ENCODE results near the gene RTBDN. TPM values are rescaled to one million over a fixed set of nuclear protein-coding genes. Genes with fewer than 3 reads are reported as not detected.
"Not testable (repeated sequence)": the region's sequence is repeated elsewhere in the genome, so short reads cannot be mapped to it uniquely, and the experiment has no call there.

Gene RTBDN
- total RNA-seq, 4 donors from 2014 or later = not detected

DNA sequence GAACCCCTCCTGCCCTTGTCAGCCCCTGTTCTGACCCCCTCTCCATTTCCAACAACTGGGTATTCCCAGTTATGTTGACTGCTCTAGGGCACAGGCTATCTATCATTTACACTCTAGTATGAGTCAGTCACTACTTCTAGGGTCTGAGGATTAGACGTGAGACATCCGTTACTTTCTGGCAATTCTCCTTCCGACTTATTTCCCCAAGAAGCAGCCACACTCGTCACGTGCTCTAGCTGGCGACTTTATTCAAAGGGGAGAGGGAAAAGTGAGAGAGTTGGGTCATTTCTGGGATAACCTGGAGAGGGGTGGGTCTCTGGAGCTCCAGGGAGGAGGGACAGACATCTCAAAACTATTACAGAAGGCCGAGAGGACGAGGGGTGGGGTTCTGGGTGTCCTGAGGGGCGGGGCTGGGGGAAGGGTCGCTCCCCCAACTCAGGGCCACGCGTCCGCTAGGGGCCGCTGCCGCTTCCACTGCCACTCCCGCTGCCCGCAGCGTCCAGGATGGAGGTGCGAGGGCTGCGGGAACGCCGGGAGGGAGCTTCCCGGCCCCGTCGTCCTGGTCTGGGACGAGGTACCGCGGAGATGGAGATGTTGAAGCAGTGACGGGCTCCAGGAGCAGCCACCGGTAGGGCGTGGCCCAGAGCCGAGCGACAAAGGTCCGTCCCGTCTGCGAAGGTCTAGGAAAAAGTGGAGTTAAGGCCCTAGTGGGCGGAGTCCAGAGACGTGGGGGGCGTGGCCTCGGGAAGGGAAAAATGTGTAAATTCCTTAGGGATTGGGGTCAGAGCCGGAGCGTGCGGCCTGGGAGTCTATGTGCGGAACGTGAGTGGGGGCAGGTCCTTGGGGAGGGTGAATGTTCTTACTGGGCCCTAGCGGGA, 8.9 kb downstream of the RTBDN start:
- Histone ChIP-seq H3K4me1 (peaks cover 5 to 20% (median 11%) of the 10 kb centered on the region in 3 donors), H3K9me3 (no peaks in the 10 kb centered on the region), H3K27ac (no peak overlapping the region), H3K36me3 (no peaks in the 10 kb centered on the region), H3K4me3 (peak overlapping the region in 1 of 4 donors; percentile 34), H3K27me3 (peaks cover 0 to 71% (median 8%) of the 10 kb centered on the region in 4 donors)
- TF ChIP-seq POLR2A (IDR thresholded peaks at IDR 0.05) = no peak
- TF ChIP-seq, protein P1, sequence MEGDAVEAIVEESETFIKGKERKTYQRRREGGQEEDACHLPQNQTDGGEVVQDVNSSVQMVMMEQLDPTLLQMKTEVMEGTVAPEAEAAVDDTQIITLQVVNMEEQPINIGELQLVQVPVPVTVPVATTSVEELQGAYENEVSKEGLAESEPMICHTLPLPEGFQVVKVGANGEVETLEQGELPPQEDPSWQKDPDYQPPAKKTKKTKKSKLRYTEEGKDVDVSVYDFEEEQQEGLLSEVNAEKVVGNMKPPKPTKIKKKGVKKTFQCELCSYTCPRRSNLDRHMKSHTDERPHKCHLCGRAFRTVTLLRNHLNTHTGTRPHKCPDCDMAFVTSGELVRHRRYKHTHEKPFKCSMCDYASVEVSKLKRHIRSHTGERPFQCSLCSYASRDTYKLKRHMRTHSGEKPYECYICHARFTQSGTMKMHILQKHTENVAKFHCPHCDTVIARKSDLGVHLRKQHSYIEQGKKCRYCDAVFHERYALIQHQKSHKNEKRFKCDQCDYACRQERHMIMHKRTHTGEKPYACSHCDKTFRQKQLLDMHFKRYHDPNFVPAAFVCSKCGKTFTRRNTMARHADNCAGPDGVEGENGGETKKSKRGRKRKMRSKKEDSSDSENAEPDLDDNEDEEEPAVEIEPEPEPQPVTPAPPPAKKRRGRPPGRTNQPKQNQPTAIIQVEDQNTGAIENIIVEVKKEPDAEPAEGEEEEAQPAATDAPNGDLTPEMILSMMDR (IDR thresholded peaks at IDR 0.05) = peak in 1 of 6 experiments; percentile 17
- intact Hi-C loops (cut with DNase I) = no loop called here
- 7 to 14% methylated on average over 29 to 32 of the region's 46 CpGs for WGBS, 2 donors
- no peak for DNase-seq

GRCh38 chr19:12821761-12822160, 12.6 kb downstream of the RTBDN start:
- peaks cover 0 to 33% (median 7%) of the 10 kb centered on the region in 4 donors for H3K27me3 ChIP-seq
- no peak overlapping the region for H3K27ac ChIP-seq
- TF ChIP-seq POLR2A (IDR thresholded peaks at IDR 0.05) = no peak
- TF ChIP-seq, protein P1 (IDR thresholded peaks at IDR 0.05) = no peak
- no peaks in the 10 kb centered on the region for H3K36me3 ChIP-seq
- H3K4me1 ChIP-seq = peaks cover 5 to 8% (median 6%) of the 10 kb centered on the region in 3 donors
- no peak overlapping the region for H3K4me3 ChIP-seq
- intact Hi-C loops (cut with DNase I) = no loop called here
- 78 to 87% methylated on average over 2 of the region's 2 CpGs for WGBS, 2 donors
- DNase-seq = no peak
- no peaks in the 10 kb centered on the region for H3K9me3 ChIP-seq

- H3K27ac ChIP-seq; H3K4me3 ChIP-seq; H3K27me3 ChIP-seq; H3K4me1 ChIP-seq; H3K9me3 ChIP-seq; intact Hi-C loops (cut with DNase I); DNase-seq: not testable (repeated sequence)
- peaks cover 0 to 17% (median 0%) of the 10 kb centered on the region in 3 donors for H3K36me3 ChIP-seq
- 89 to 90% methylated on average over 11 of the region's 11 CpGs for WGBS, 2 donors
Measured at GRCh38 chr19:12817810-12818209, 16.6 kb downstream of the RTBDN start.

- H3K27me3 ChIP-seq; H3K9me3 ChIP-seq; H3K4me1 ChIP-seq; DNase-seq; intact Hi-C loops (cut with DNase I); H3K27ac ChIP-seq; H3K4me3 ChIP-seq: not testable (repeated sequence)
- peaks cover 0 to 23% (median 0%) of the 10 kb centered on the region in 3 donors for H3K36me3 ChIP-seq
- WGBS, 2 donors = 90 to 91% methylated on average over 6 of the region's 6 CpGs
Measured at GRCh38 chr19:12817188-12817587, 17.2 kb downstream of the RTBDN start.

DNA sequence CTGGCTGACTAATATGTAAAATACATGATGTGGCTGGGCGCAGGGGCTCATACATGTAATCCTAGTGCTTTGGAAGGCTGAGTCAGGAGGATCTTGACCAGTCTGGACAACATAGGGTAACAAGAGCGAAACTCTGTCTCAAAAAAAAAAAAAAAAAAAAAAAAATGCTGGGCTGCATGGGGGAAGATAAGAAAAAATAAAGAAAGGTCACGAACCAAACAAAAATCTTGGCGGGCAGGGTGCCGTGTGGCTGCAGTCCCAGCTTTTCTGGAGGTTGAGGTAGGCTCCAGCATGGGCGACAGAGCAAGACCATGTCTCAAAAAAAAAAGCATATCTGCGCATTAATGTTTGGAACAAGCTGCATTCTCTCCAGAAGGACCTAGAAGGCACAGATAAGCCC, 19.3 kb downstream of the RTBDN start:
- WGBS, 2 donors = 92% methylated on average over 5 to 7 of the region's 7 CpGs
- no peak for DNase-seq
- H3K4me1 ChIP-seq = no peaks in the 10 kb centered on the region
- no peaks in the 10 kb centered on the region for H3K27me3 ChIP-seq
- H3K36me3 ChIP-seq = peaks cover 0 to 42% (median under 1%) of the 10 kb centered on the region in 3 donors
- H3K4me3 ChIP-seq = no peak overlapping the region
- TF ChIP-seq POLR2A (IDR thresholded peaks at IDR 0.05) = no peak
- TF ChIP-seq, protein P1 (IDR thresholded peaks at IDR 0.05) = no peak
- H3K27ac ChIP-seq = no peak overlapping the region
- intact Hi-C loops (cut with DNase I) = no loop called here
- H3K9me3 ChIP-seq = no peaks in the 10 kb centered on the region

Data from esophagus squamous epithelium (tissue), 5 donors.